Common myeloid progenitor, CD34-positive (primary cell): ENCODE measurements around the gene SMARCC2.
A peak's percentile ranks its signal among the peaks of the same experiment; 100 is the strongest.
"Not testable (repeated sequence)": the region's sequence is repeated elsewhere in the genome, so short reads cannot be mapped to it uniquely, and the experiment has no call there.

Experiments used
- CTCF ChIA-PET: fragments of 350-600 bp; sonication (Branson Sonifier 250); formaldehyde crosslinking; loops from one replicate; lab custom pipeline; 2021; ENCODE audit warnings: antibody characterized with exemption; lab: Charles Lee
- POLR2A ChIA-PET: fragments of 350-600 bp; sonication (Branson Sonifier 250); formaldehyde crosslinking; loops from one replicate; lab custom pipeline; 2021; ENCODE audit warnings: antibody characterized with exemption; lab: Charles Lee
- DNase-seq, 3 donors: peaks; one replicate each; pipeline versions ENCODE4 v3.0.0 to v3.0.0-alpha.2; 2013
- H3K27ac ChIP-seq, 2 experiments: 1 replicate in 1 of 2; 2 replicates in 1 of 2; pipeline ENCODE4 v1.7.0; 2013; ENCODE audit warnings: inconsistent platforms in 2 of 2, low read length in 2 of 2, mild to moderate bottlenecking in 2 of 2, low read depth in 1 of 2, moderate library complexity in 1 of 2; ENCODE audit not compliant: severe bottlenecking in 2 of 2, insufficient read depth in 1 of 2, poor library complexity in 1 of 2
- H3K27me3 ChIP-seq, 5 experiments: replicated peaks in 2 of 5; 1 replicate in 3 of 5; 2 replicates in 2 of 5; pipeline versions ENCODE4 v1.6.1 to v1.7.0; 2013; ENCODE audit warnings: low read length in 4 of 5, mild to moderate bottlenecking in 2 of 5, moderate library complexity in 2 of 5, inconsistent platforms in 1 of 5; ENCODE audit not compliant: insufficient read depth in 5 of 5, control insufficient read depth in 4 of 5
- H3K36me3 ChIP-seq, 4 experiments: 1 replicate in 2 of 4; 2 replicates in 2 of 4; pipeline versions ENCODE4 v1.6.1 to v1.7.0; 2013; ENCODE audit warnings: low read length in 3 of 4, control low read depth in 1 of 4, mild to moderate bottlenecking in 1 of 4; ENCODE audit not compliant: control insufficient read depth in 4 of 4, insufficient read depth in 4 of 4
- H3K4me1 ChIP-seq, 4 experiments: 1 replicate in 3 of 4; 2 replicates in 1 of 4; pipeline versions ENCODE4 v1.6.1 to v1.7.1; 2013; ENCODE audit warnings: low read length in 3 of 4, mild to moderate bottlenecking in 3 of 4, control low read depth in 1 of 4, inconsistent platforms in 1 of 4, moderate library complexity in 1 of 4; ENCODE audit not compliant: control insufficient read depth in 4 of 4, insufficient read depth in 4 of 4; ENCODE audit errors: control extremely low read depth in 1 of 4
- H3K4me3 ChIP-seq, 7 experiments: 1 replicate in 4 of 7; 2 replicates in 3 of 7; pipeline versions ENCODE4 v1.5.1 to v1.7.0; 2013; ENCODE audit warnings: mild to moderate bottlenecking in 7 of 7, low read length in 6 of 7, moderate library complexity in 6 of 7, inconsistent platforms in 2 of 7, low read depth in 2 of 7, control low read depth in 1 of 7; ENCODE audit not compliant: insufficient read depth in 4 of 7, control insufficient read depth in 1 of 7; ENCODE audit errors: extremely low read depth in 1 of 7
- H3K9me3 ChIP-seq, 5 experiments: 1 replicate in 4 of 5; 2 replicates in 1 of 5; pipeline versions ENCODE4 v1.6.1 to v1.7.1; 2013; ENCODE audit warnings: low read length in 4 of 5, mild to moderate bottlenecking in 2 of 5, inconsistent platforms in 1 of 5, low read depth in 1 of 5, moderate library complexity in 1 of 5; ENCODE audit not compliant: control insufficient read depth in 4 of 5, insufficient read depth in 2 of 5; ENCODE audit errors: control extremely low read depth in 1 of 5
- WGBS: methylation state at CpG from one replicate; pipeline ENCODE4 v1.1.5; 2013; ENCODE audit not compliant: insufficient coverage; 5-methylcytosine and 5-hydroxymethylcytosine counted together

Gene SMARCC2

GRCh38 chr12:56120158-56120846 is 69.0 kb downstream of the SMARCC2 start:
- no peak overlapping the region for H3K4me3 ChIP-seq
- H3K4me1 ChIP-seq: peaks cover 18 to 50% (median 36%) of the 10 kb centered on the region in 4 experiments
- H3K9me3 ChIP-seq: no peaks in the 10 kb centered on the region
- 97% methylated on average over 17 of the region's 17 CpGs for WGBS
- peaks cover 2 to 36% (median 19%) of the 10 kb centered on the region in 4 experiments for H3K36me3 ChIP-seq
- ChIA-PET POLR2A (no interaction called here), CTCF (interaction anchor here (0.6 to 12.4 kb wide), 27 partner anchors 8 to 344 kb away, joined by 3 to 198 read pairs (median 4); partner anchors contain the start of genes ANKRD52, ESYT1, RNF41 and SMARCC2)
- DNase-seq: no peak
- H3K27me3 ChIP-seq: no peaks in the 10 kb centered on the region
- H3K27ac ChIP-seq: peak overlapping the region in 1 of 2 experiments; percentile 94

DNA sequence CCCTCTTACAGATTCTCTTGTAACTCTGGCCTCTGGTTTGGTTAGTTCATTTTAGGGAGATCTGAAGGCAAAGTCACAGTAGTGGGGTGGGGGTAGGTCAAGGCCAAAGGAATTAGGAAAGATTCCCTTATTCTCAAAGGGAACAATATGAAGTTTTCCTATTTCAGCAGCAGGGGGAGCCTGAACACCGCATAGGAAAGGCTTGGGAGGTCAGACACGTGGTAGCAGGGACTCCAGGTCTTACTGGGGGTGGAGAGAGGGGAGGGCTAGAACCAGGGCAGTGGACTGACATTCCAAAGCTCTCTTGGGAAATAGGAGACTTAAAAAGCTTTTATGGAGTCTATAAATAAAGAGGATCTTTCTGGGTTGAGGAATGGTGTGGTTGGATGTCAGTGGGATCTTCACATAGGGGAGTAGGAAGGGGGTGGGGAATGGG is 69.9 kb downstream of the SMARCC2 start:
- Histone ChIP-seq H3K9me3 (no peaks in the 10 kb centered on the region), H3K4me3 (peak overlapping the region in 6 of 7 experiments; percentile 34 to 100 (median 90)), H3K27me3 (no peaks in the 10 kb centered on the region), H3K36me3 (peaks cover 2 to 37% (median 19%) of the 10 kb centered on the region in 4 experiments), H3K27ac (peak overlapping the region in 1 of 2 experiments; percentile 94), H3K4me1 (peaks cover 13 to 42% (median 27%) of the 10 kb centered on the region in 4 experiments)
- DNase-seq: peak; percentile 80 to 86 (median 84)
- ChIA-PET CTCF (interaction anchor here (0.8 to 12.4 kb wide), 25 partner anchors 9 to 345 kb away, joined by 3 to 198 read pairs (median 5); partner anchors contain the start of genes ANKRD52, ESYT1, RNF41 and SMARCC2), POLR2A (interaction anchor here (1.7 kb wide), 1 partner anchor 70 kb away, joined by 13 read pairs; the partner anchor contains the start of gene SMARCC2)
- 0% methylated on average over 2 of the region's 2 CpGs for WGBS

DNA sequence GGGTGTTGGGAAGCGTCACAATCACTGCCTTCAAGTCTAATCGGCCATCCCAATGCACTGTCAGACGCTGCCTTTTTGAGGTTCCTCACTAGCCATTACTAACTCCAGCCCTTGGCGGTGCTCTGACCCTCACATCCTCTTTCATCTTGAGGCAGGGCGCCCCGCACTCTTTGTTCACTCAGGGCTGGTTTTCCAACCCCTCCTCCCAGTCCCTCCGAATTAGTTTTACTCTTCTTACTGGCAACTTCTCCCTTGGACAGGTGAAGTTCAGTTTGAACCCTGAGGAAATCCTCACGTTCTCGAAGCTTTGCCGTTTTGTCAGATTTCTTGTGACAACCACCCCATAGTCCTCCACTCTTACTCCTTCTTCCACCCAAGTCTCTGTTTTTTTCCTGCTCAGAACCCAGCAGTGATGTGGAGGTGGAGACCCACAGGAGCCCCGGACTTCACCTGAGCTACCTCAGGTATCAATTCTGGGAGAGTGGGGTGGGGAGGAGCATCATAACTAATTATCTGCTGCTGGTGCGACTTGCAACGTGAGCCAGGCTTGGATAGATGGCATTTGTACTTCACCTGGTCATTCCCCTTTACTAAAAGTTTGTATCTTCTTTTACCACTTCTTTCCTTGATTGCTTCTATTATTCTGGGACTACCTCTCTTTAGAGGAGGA is 70.5 kb downstream of the SMARCC2 start:
- H3K36me3 ChIP-seq: peaks cover 2 to 39% (median 19%) of the 10 kb centered on the region in 4 experiments
- WGBS: 1% methylated on average over 9 of the region's 13 CpGs
- H3K9me3 ChIP-seq: no peaks in the 10 kb centered on the region
- CTCF ChIA-PET: interaction anchor here (0.7 to 12.4 kb wide), 24 partner anchors 9 to 345 kb away, joined by 3 to 198 read pairs (median 4); partner anchors contain the start of genes CS, ESYT1, MYL6B and PA2G4
- POLR2A ChIA-PET: interaction anchor here (0.6 to 4.4 kb wide), 8 partner anchors 9 to 234 kb away, joined by 3 to 35 read pairs (median 6); partner anchors contain the start of genes ESYT1, PA2G4 and SMARCC2
- H3K4me1 ChIP-seq: peaks cover 13 to 36% (median 23%) of the 10 kb centered on the region in 4 experiments
- no peak for DNase-seq
- peak overlapping the region; percentile 74 to 100 (median 90) for H3K4me3 ChIP-seq
- H3K27ac ChIP-seq: peak overlapping the region; percentile 59 to 94
- no peaks in the 10 kb centered on the region for H3K27me3 ChIP-seq

GRCh38 chr12:56117778-56118687 is 71.2 kb downstream of the SMARCC2 start, which contains the start of gene ZC3H10:
ZC3H10 (plus strand) TSS chr12:56118266; CDS start chr12:56120563, 2,297 bp downstream.
- Histone ChIP-seq H3K27ac (peak within 1 kb of the TSS; percentile 86 to 94), H3K27me3 (no peaks in the 10 kb centered on the region), H3K9me3 (no peaks in the 10 kb centered on the region), H3K4me3 (peak within 1 kb of the TSS; percentile 74 to 100 (median 91)), H3K4me1 (peaks cover 13 to 34% (median 23%) of the 10 kb centered on the region in 4 experiments), H3K36me3 (peaks cover 2 to 47% (median 23%) of the 10 kb centered on the region in 4 experiments)
- ChIA-PET CTCF (interaction anchor here (0.6 to 12.4 kb wide), 25 partner anchors 10 to 346 kb away, joined by 3 to 198 read pairs (median 4); partner anchors contain the start of genes CS, ESYT1, MYL6B and PA2G4), POLR2A (interaction anchor here (0.5 to 4.4 kb wide), 11 partner anchors 10 to 235 kb away, joined by 3 to 35 read pairs (median 4); partner anchors contain the start of genes CNPY2, ESYT1, PA2G4 and SMARCC2)
- DNase-seq: peak; percentile 99 to 100 (median 100)
- under 1% methylated on average over 57 of the region's 61 CpGs for WGBS

DNA sequence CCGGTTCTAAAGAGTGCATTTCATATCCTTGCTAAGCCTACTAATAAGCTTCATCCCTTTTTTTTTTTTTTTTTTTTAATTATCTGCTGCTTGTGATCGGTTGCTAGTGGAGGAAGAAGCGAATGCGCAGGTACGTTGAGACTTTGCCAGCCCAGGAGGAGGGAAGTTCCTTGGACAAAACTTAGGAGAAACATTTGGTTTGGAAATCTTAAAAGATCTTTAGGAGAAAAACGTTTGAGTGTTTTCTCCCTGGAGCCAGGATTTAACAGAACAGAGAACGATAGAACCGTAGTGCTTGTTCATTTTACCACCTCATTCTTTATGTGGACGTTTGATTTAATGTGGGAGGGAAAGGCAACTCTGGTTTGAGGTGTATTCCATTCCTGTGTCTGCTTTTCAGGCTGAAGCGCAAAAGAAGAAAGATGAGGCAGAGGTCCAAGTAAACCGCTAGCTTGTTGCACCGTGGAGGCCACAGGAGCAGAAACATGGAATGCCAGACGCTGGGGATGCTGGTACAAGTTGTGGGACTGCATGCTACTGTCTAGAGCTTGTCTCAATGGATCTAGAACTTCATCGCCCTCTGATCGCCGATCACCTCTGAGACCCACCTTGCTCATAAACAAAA is 72.1 kb downstream of the SMARCC2 start:
- Histone ChIP-seq H3K36me3 (peaks cover 0 to 51% (median 30%) of the 10 kb centered on the region in 4 experiments), H3K27ac (peak overlapping the region; percentile 86 to 94), H3K4me3 (peak overlapping the region; percentile 62 to 100 (median 90)), H3K4me1 (peaks cover 13 to 34% (median 23%) of the 10 kb centered on the region in 4 experiments)
- not testable (repeated sequence) for H3K27me3 ChIP-seq, H3K9me3 ChIP-seq, DNase-seq
- WGBS: 0% methylated on average over 4 of the region's 16 CpGs
- ChIA-PET CTCF (interaction anchor here (0.7 to 12.4 kb wide), 9 partner anchors 9 to 141 kb away, joined by 3 to 198 read pairs (median 32); partner anchors contain the start of genes ANKRD52, ESYT1, PA2G4 and RNF41), POLR2A (interaction anchor here (0.5 to 4.4 kb wide), 5 partner anchors 11 to 72 kb away, joined by 3 to 35 read pairs (median 3); partner anchors contain the start of genes ESYT1, PA2G4 and SMARCC2)
